ENCODE data around the gene ELOVL5. TPM values are rescaled to one million over a fixed set of nuclear protein-coding genes. Genes with fewer than 3 reads are reported as not detected.
A peak's percentile ranks its signal among the peaks of the same experiment; 100 is the strongest.

ELOVL5 gene
- total RNA-seq, 1 donor from 2014 or later, result 185 TPM

GRCh38 chr6:53357576-53358360 is 9.0 kb upstream of the ELOVL5 start:
- peak overlapping the region; percentile 86 for H3K4me3 Mint-ChIP-seq
- H3K27ac Mint-ChIP-seq, result peak overlapping the region; percentile 98

GRCh38 chr6:53353624-53354023 is 4.9 kb upstream of the ELOVL5 start:
- Histone ChIP-seq H4K20me1 (ENCODE audit: low read depth) (no peaks in the 10 kb centered on the region), H3K4me1 (peaks cover 10% of the 10 kb centered on the region), H3K27ac (no peak overlapping the region), H3K27me3 (peaks cover 38% of the 10 kb centered on the region), H3K36me3 (no peaks in the 10 kb centered on the region), H3K79me2 (ENCODE audit: low read depth) (no peaks in the 10 kb centered on the region), H3K4me2 (no peak overlapping the region), H3F3A (ENCODE audit: low read depth) (peaks cover 1% of the 10 kb centered on the region), H3K9me3 (ENCODE audit: low read depth) (no peaks in the 10 kb centered on the region), H2AFZ (replicated peaks) (no peak overlapping the region), H3K4me3 (no peak overlapping the region), H3K9ac (no peak overlapping the region)
- no peak for TF ChIP-seq EZH2 (IDR thresholded peaks at IDR 0.05)
- no peak for TF ChIP-seq CTCF (IDR thresholded peaks at IDR 0.05)
- no peak for TF ChIP-seq EZH2phosphoT487 (IDR thresholded peaks at IDR 0.05)
- H3K4me1 Mint-ChIP-seq, result peaks cover 19% of the 10 kb centered on the region
- no peak for DNase-seq (ENCODE audit: low spot score)
- H3K27ac Mint-ChIP-seq, result no peak overlapping the region
- H3K4me3 Mint-ChIP-seq, result no peak overlapping the region
- peaks cover 2% of the 10 kb centered on the region for H3K9me3 Mint-ChIP-seq
- H3K36me3 Mint-ChIP-seq, result no peaks in the 10 kb centered on the region
- peaks cover 3% of the 10 kb centered on the region for H3K27me3 Mint-ChIP-seq (ENCODE audit: insufficient read depth, low read depth)

More at GRCh38 chr6:53357576-53358360, 9.0 kb upstream of the ELOVL5 start:
- Histone ChIP-seq H3K27ac (no peak overlapping the region), H3K79me2 (ENCODE audit: low read depth) (no peaks in the 10 kb centered on the region), H3K36me3 (no peaks in the 10 kb centered on the region), H3K27me3 (peaks cover 21% of the 10 kb centered on the region), H2AFZ (replicated peaks) (no peak overlapping the region), H3K4me2 (peak overlapping the region; percentile 88), H4K20me1 (ENCODE audit: low read depth) (no peaks in the 10 kb centered on the region), H3K9ac (no peak overlapping the region), H3K4me3 (no peak overlapping the region), H3K4me1 (peaks cover 24% of the 10 kb centered on the region), H3K9me3 (ENCODE audit: low read depth) (no peaks in the 10 kb centered on the region), H3F3A (ENCODE audit: low read depth) (peaks cover 24% of the 10 kb centered on the region)
- Mint-ChIP-seq H3K27me3 (ENCODE audit: insufficient read depth, low read depth) (peaks cover 5% of the 10 kb centered on the region), H3K4me1 (peaks cover 43% of the 10 kb centered on the region), H3K36me3 (no peaks in the 10 kb centered on the region), H3K9me3 (peaks cover 8% of the 10 kb centered on the region)
- TF ChIP-seq CTCF (IDR thresholded peaks at IDR 0.05) (no peak), EZH2 (IDR thresholded peaks at IDR 0.05) (no peak), EZH2phosphoT487 (IDR thresholded peaks at IDR 0.05) (no peak)
- DNase-seq (ENCODE audit: low spot score), result no peak

- Histone ChIP-seq H3F3A (ENCODE audit: low read depth) (peaks cover 14% of the 10 kb centered on the region), H4K20me1 (ENCODE audit: low read depth) (peaks cover 6% of the 10 kb centered on the region), H3K9me3 (ENCODE audit: low read depth) (no peaks in the 10 kb centered on the region), H3K4me2 (no peak overlapping the region), H3K27me3 (peaks cover 25% of the 10 kb centered on the region), H3K79me2 (ENCODE audit: low read depth) (peaks cover 8% of the 10 kb centered on the region), H3K4me1 (peaks cover under 1% of the 10 kb centered on the region), H3K4me3 (no peak overlapping the region), H3K27ac (no peak overlapping the region), H3K9ac (no peak overlapping the region), H2AFZ (replicated peaks) (no peak overlapping the region), H3K36me3 (no peaks in the 10 kb centered on the region)
- Mint-ChIP-seq H3K4me1 (peaks cover 8% of the 10 kb centered on the region), H3K27me3 (ENCODE audit: insufficient read depth, low read depth) (peaks cover 3% of the 10 kb centered on the region), H3K9me3 (peaks cover 2% of the 10 kb centered on the region), H3K27ac (no peak overlapping the region), H3K36me3 (no peaks in the 10 kb centered on the region), H3K4me3 (no peak overlapping the region)
- TF ChIP-seq EZH2 (IDR thresholded peaks at IDR 0.05) (no peak), CTCF (IDR thresholded peaks at IDR 0.05) (no peak), EZH2phosphoT487 (IDR thresholded peaks at IDR 0.05) (no peak)
- DNase-seq (ENCODE audit: low spot score), result no peak
Observed at GRCh38 chr6:53352360-53352759, 3.6 kb upstream of the ELOVL5 start.

All from neural progenitor cell (in vitro differentiated cells).